ENCODE results near the gene PRDX5.

Gene PRDX5

GRCh38 chr11:64327993-64328392 is 10.1 kb downstream of the PRDX5 start:
- DNase-seq, result no peak

- no peak for DNase-seq
Observed at GRCh38 chr11:64330888-64331287, 13.0 kb downstream of the PRDX5 start.

GRCh38 chr11:64331569-64332371 is 13.8 kb downstream of the PRDX5 start:
- no peak for DNase-seq

GRCh38 chr11:64333556-64333955 is 15.6 kb downstream of the PRDX5 start:
- DNase-seq, result no peak

GRCh38 chr11:64334764-64335735 is 17.1 kb downstream of the PRDX5 start:
- peak; percentile 55 for DNase-seq

GRCh38 chr11:64337538-64338249 is 19.8 kb downstream of the PRDX5 start:
- no peak for DNase-seq

GRCh38 chr11:64338716-64339115 is 20.8 kb downstream of the PRDX5 start:
- no peak for DNase-seq

GRCh38 chr11:64339286-64339685 is 21.4 kb downstream of the PRDX5 start:
- no peak for DNase-seq

GRCh38 chr11:64339754-64340408 is 22.0 kb downstream of the PRDX5 start, which contains the start of gene CCDC88B:
CCDC88B (plus strand) TSS chr11:64340204; CDS start chr11:64340267, 63 bp downstream.
- DNase-seq, result no peak

- DNase-seq, result no peak
Observed at GRCh38 chr11:64340671-64341335, 22.9 kb downstream of the PRDX5 start.

GRCh38 chr11:64341429-64341828 is 23.5 kb downstream of the PRDX5 start:
- DNase-seq, result no peak

GRCh38 chr11:64341851-64342791 is 24.2 kb downstream of the PRDX5 start:
- no peak for DNase-seq

- DNase-seq, result no peak
Observed at GRCh38 chr11:64342869-64343745, 25.2 kb downstream of the PRDX5 start.

GRCh38 chr11:64343767-64344559 is 26.0 kb downstream of the PRDX5 start:
- DNase-seq, result no peak

GRCh38 chr11:64344787-64345186 is 26.9 kb downstream of the PRDX5 start:
- no peak for DNase-seq

GRCh38 chr11:64347193-64347867 is 29.4 kb downstream of the PRDX5 start:
- no peak for DNase-seq

- no peak for DNase-seq
Observed at GRCh38 chr11:64348383-64349024, 30.6 kb downstream of the PRDX5 start.

GRCh38 chr11:64349025-64349387 is 31.1 kb downstream of the PRDX5 start:
- no peak for DNase-seq

Data from NCI-H1436 treated with DMSO at 0.1 percent for 48 hours (cell line).